ENCODE data around the gene CTSW.

The CTSW gene

GRCh38 chr11:65868076-65868667 lies 11.5 kb upstream of the CTSW start:
- DNase-seq: peak; percentile 76

- no peak for DNase-seq
These were observed 10.7 kb upstream of the CTSW start for GRCh38 chr11:65868907-65869306.

DNA sequence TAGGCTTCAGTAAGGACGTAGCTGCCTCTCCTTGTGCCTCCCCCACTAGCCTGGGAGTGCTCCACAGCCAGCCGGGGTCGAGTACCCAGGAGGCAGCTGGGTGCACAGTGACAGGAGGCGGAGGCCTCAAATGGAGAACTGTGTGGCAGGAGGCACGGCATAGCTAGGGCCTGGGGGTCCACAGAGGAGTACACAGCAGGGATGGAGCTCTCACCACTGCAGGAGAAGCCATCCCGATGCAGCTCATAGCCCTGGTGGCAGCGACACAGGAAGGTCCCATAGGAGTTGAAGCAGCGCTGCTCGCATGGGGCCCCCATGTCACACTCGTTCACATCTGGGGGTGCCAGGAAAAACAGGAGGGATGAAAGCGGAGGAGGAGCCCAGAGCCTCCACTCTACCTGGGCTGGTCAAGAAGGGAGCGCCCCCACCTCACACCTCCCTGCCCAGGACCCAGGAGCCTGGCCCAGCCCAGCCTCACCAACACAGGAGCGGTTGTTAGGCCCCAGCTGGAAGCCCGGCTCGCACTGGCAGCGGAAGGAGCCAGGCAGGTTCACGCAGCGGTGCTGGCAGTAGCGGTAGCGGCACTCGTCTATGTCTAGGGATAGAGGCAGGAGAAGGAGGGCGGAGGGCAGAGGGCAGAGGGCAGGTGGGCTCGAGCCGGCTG lies 9.9 kb upstream of the CTSW start:
- no peak for DNase-seq

- no peak for DNase-seq
These were observed 9.4 kb upstream of the CTSW start for GRCh38 chr11:65870307-65870658.

DNA sequence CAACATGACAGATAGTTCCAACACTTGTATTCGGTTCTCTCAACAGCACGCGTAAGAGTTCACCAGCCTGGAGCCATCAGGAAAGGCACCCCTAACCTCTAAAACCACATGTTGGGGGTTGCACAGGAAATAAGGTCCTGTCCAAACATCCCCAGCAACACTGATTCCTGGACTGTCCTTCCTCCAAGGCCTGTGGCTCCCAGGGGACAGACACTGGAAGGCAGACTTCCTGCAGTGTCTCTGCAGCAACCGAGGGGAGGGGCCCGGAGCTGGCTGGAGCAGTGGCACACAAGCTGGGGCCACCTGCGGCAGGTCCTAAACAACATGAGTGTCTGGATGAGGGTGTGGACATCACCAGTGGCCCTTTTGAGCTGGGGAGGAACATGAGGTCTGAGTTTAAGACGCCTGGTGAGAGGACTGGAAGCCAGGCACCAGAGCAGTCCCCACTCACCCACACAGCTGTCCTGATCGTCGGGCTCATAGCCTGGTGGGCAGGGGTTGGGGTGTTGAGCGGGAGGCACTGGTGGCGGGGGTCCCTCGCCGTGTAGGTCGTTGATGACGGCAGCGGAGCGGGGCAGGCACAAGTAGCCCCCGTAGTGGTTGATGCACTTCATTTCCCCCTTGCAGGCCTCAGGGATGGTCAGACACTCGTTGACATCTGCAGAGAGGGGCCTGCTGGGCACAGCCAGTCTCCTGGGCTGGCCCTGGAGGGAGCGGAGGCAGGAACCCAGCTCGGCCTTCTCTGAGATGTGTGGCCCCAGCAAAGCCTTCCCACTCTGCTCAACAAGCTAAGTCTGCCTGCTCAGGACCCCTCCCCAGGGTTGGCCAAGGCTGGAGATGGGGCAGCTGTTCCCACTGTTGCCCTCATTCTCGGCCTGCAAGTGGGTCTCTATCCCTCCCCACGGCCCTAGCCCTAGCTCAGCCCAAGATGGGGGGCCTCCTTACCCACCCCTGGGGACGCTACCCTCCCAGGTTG lies 8.6 kb upstream of the CTSW start:
- DNase-seq: no peak

DNA sequence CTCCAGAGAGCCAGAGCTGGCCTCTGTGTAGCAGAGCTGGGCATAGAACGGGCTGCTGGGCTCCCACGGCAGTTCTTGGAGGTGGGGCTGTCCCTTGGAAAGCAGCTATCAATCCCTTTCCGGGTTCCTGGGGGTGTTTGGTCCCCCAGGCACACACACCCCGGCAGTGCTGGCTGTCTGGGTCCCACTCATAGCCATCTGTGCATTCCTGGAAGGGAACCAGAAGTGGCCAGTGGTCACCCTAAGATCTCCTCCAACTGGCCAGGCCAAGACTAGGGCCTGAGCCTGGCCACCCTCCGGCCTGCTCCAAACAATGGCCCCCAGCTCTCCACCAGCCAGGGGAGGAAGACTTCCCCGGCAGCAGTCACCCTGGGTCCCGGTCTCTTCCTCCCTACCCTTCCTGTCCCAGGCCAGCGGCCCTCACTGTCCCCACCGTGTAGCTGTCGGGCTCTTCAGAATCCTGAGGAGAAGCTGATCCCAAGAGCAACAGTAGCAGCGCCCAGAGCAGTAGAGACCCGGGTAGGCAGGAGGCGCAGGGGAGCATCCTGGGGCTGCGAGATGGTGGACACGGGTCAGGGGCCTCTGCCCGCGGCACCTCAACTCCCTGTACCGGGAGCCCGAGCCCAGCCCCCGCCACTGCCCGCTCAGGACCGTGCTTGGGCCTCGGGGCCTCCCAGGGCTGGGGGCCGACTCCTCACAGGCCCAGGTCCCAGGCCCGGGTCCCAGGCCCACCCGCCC lies 7.7 kb upstream of the CTSW start:
- no peak for DNase-seq

DNA sequence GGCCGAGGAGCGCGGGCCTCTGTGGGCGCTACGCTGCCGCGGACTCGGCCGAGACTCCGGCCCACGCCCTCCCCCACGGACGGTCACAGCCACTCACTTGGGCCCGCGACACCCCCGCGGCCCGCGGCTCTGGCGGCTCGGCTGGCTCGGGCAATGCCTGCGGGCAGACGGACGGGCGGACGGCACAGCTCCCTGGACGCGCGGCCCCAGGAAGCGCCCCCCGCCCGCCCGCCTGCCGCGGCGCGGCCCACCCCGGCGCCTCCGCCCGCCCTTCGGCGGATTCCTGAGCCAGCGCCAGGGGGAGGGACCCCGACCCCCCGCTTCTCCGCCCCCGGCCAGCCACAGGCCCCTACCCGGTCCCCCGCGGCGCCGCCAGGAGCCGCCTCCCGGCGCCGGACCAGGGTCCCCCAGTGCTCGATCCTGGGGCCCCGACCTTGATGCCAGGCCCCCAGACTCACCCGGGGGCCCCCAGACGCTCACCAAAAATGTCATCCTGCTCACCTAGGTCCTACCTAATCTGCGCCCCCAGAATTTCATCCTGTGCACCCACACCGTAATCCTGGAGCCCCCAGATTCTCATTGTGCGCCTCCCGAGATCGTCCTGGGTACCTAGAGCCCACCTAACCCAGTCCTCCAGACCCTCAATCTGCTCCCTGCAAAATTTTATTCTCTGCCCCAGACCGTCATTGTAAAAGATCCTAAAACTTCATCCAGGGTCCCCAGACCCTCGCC lies 6.9 kb upstream of the CTSW start, which contains the start of gene EFEMP2:
EFEMP2 (minus strand) TSS at position 215 of the 732 bp plus-strand sequence. CDS start 446 bp downstream, outside the sequence.
- no peak for DNase-seq

GRCh38 chr11:65873318-65874156 lies 6.1 kb upstream of the CTSW start:
- DNase-seq: peak; percentile 86

GRCh38 chr11:65880027-65880426 lies 390 bp downstream of the CTSW start:
- DNase-seq: no peak

- no peak for DNase-seq
These were observed 1.3 kb downstream of the CTSW start for GRCh38 chr11:65880844-65881421.

GRCh38 chr11:65882120-65883057 lies 2.8 kb downstream of the CTSW start:
- no peak for DNase-seq

- no peak for DNase-seq
These were observed 3.6 kb downstream of the CTSW start for GRCh38 chr11:65883058-65883761.

- no peak for DNase-seq
These were observed 4.4 kb downstream of the CTSW start for GRCh38 chr11:65883786-65884715.

- DNase-seq: peak; percentile 63
These were observed 5.1 kb downstream of the CTSW start for GRCh38 chr11:65884716-65885092.

DNA sequence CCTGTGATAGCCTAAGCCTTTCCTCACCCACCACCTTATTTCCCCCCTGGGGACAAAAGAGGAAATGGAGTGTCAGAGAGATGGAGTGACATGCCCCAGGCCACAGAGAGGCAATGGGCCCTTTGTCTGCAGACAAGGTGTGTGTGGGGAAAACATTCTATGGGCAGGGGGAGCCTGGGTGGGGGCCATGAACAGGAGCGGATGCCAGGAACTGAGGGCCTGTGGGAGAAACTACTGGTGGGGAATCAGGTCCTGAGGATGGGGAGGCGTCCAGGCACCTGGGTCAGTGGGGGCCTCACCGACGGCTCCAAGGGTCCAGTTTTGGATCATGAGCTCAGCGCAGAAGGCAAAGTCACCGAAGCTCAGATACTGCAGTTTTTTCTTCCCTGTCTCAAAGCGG lies 5.6 kb downstream of the CTSW start:
- DNase-seq: no peak

GRCh38 chr11:65885808-65886536 lies 6.3 kb downstream of the CTSW start:
- DNase-seq: no peak

Data from NCI-H1105 treated with DMSO at 0.1 percent for 48 hours (cell line).